CD4-positive, alpha-beta T cell treated with Interleukin-2 at 100 ng/mL for 4 hours (primary cell): ENCODE measurements around the gene HK3.

Experiments
- DNase-seq: peaks from one replicate; pipeline ENCODE4 v3.0.0-alpha.2; 2020; ENCODE audit warnings: low spot score

Gene HK3

GRCh38 chr5:176868731-176869130, 30.4 kb downstream of the HK3 start:
- DNase-seq, result no peak

- DNase-seq, result no peak
Observed at GRCh38 chr5:176868126-176868525, 31.0 kb downstream of the HK3 start.

- DNase-seq, result no peak
Observed at GRCh38 chr5:176866707-176867310, 32.3 kb downstream of the HK3 start.

- no peak for DNase-seq
Observed at GRCh38 chr5:176865964-176866363, 33.2 kb downstream of the HK3 start.

GRCh38 chr5:176864755-176865154, 34.4 kb downstream of the HK3 start:
- DNase-seq, result no peak

DNA sequence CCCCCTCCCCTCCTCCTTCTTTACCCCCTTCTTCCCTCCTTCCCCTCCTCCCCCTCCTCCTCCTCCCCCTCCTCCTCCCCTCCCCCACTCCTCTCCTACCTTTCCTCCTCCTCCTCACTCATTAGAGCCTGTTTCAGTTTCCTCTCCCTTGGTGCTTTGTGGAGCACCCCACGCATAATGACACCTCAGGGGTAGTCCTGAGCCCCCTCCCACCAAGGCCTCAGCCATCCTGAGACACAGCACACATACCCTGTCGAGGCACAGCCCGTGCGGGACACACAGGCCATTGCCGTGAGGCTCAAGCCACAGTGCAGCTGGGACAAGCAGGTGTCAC, 35.4 kb downstream of the HK3 start:
- no peak for DNase-seq

- DNase-seq, result no peak
Observed at GRCh38 chr5:176863041-176863764, 35.9 kb downstream of the HK3 start.

DNA sequence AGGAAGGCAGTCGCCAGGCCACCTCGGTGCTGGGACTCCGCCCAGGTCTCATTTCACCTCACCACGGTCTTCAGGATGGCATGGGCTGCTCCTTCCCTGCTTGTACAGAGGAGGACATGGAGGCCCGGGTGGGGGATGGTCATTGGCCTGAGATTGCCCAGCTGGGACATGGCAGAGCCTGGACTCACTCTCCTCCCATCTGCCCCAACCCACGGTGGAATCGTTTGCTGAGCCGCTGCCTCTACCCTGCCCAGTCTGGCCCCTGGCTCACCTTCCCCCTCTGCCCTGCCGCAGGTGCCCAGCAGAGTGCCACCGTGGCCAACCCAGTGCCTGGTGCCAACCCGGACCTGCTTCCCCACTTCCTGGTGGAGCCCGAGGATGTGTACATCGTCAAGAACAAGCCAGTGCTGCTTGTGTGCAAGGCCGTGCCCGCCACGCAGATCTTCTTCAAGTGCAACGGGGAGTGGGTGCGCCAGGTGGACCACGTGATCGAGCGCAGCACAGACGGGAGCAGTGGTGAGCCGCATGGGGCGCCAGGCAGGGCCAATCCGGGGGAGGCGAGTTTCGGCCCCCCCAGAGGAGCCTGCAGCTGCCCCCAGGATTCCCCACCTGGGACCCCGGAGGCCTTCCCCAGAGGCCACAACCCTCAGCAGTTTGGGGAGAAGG, 36.7 kb downstream of the HK3 start:
- no peak for DNase-seq

GRCh38 chr5:176861276-176861675, 37.9 kb downstream of the HK3 start:
- DNase-seq, result no peak

DNA sequence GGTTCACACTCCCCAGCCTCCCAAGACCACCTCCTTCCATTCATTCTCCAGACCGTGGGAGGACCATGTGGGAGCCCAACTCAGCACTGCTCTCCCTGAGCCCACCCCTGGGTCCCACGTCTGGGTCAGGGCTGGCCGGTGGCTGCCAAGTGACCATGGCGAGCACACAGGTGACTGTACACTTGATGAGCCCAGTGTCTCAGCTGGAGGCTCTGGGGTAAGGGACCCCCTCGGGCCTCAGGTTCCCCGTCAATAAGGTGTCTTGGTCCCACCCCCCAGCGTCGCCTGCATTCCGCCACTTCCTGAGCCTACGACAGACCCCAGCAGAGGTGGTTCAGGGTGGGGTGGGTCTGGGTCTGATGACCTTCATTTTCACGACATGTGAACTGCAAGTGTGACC, 38.8 kb downstream of the HK3 start:
- DNase-seq, result no peak

- no peak for DNase-seq
Observed at GRCh38 chr5:176859916-176860315, 39.2 kb downstream of the HK3 start.

DNA sequence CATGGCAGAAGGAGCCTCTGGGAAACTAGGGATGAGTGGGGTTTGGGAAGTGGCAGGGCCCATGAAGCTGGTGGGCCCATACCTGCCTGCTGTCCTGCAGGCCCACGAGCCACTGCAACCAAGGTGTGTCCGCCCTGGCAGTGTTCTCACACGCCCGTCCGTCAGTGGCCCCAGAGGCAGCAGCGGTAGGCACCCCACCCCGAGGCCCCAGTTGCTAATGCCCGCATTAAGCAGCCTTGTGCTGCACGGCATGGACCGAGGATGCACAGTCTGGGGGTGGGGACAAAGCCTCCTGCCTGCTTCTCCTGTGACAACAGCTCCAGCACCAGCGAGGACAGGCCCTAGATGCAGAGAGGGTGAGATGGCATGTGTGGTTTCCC, 41.3 kb downstream of the HK3 start:
- DNase-seq, result no peak

- DNase-seq, result no peak
Observed at GRCh38 chr5:176857216-176857893, 41.8 kb downstream of the HK3 start.

DNA sequence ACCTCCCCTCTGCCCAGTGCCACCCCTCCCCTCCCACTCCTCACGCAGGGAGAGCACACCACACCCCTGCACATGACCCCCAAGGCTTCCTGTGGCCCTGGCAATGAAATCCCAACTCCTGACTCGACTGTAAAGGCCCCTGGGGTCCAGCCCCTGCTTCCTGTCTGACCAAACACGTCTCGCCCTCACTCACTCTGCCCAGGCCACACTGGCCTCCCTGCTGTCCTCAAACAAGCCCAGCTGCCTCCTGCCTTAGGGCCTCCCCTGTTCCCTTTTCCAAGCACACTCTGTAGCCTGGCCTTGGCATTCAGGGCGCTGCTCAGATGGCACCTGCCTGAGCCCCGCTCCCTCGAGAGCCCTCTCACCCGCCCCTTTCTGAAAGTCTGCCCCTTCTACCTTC, 42.4 kb downstream of the HK3 start:
- DNase-seq, result no peak

DNA sequence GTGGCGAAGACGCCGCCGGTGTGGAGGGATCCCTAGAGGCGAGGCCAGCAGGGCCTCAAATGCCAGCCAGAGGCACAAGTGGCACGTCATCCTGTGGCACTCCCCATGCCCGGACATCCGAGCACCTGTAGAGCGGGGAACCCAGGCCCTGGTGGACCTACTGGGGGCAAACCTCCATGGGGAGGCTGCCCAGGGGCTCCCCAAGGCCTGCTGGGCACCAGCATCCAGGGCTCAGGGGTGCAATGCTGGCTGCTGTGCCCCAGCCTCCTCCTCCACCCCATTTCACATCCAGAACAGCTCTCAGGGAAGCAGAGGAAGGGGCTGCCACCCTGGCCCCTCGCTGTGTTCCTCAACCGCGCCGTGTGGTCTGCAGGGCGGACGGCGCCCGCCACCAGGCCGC, 43.5 kb downstream of the HK3 start:
- no peak for DNase-seq

DNA sequence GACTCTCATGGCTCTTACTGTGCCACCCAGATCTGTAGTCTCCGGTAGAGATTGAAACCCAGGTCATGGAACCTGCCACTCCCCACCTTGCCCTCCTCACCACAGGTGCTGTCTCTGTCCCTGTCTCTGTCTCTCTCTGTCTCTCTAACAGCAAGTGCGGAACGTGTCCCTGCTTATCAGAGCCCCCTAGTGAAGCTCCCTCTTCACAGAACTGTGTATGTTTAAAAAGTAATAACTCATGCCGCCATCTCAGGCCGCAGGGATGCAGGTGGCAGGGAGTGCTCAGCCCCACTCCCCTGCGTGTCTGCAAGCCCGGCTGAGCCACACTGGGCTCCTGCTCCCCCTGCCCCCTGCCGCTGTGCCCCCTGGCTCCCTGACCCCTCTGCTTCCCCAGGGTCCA, 45.0 kb downstream of the HK3 start:
- DNase-seq, result no peak

DNA sequence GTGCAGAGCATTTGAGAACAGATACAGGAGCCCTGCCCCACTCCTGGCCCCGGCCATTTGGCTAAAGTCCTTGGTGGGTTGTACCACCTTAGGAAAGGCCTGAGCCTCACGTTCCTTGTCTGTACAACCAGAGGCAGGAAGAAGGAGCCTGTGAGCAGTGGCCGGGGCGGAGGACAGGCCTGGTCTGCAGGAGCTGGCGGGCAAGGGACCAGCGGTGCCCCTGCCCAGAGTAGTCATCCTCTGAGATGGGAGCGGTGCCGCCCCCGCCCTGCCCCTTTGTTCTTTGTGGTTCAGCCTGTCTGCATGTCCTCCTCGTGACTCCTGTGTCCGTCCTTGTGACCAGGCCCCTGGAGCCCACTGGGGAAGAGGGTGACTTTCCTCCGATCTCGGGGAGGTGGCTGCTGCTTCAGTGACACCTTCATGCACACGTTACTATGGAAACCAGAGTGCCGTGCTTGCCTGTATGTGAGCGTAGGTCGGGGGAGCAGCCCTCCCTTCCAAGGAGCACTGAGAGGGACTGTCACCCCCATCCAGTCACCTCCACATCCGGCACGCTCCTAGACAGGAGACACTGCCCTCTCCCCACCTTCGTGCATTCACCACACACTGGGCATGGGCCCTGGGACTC, 45.9 kb downstream of the HK3 start:
- DNase-seq, result no peak

DNA sequence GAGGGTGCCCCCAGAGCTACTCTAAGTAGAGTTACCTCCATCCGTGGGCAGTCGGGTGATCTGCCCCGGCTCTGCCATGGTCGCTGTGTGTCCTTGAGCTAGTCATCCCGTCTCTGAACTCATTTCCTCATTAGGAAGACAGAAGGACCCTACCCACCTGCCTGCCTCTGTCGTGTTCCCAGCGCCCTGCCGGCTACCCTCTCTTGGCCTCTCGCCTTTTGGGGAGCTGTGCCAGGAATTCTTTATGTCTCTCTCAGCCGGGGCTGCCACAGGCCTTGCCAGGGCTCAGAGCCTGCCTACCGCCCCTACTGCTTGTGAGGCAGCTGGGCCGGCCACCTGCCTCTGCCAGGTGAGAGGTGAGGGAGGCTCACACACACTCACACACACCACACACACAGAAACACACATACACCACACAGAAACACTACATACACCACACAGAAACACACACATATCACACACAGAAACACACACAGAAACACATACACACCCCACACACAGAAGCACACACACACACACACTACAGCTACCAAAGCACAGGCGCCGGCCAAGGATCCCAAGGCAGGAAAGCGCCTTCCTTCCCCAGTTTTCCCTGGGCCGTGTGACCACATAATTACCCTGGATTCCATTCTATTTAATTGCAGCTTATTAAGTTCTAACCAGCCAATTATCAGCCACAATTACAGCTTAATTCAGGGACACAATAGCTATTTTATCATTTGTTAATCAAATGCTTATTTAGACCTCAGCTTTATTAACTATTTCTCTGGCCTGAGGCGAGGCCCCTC, 47.1 kb downstream of the HK3 start:
- DNase-seq, result no peak

GRCh38 chr5:176851380-176851779, 47.8 kb downstream of the HK3 start:
- DNase-seq, result no peak

DNA sequence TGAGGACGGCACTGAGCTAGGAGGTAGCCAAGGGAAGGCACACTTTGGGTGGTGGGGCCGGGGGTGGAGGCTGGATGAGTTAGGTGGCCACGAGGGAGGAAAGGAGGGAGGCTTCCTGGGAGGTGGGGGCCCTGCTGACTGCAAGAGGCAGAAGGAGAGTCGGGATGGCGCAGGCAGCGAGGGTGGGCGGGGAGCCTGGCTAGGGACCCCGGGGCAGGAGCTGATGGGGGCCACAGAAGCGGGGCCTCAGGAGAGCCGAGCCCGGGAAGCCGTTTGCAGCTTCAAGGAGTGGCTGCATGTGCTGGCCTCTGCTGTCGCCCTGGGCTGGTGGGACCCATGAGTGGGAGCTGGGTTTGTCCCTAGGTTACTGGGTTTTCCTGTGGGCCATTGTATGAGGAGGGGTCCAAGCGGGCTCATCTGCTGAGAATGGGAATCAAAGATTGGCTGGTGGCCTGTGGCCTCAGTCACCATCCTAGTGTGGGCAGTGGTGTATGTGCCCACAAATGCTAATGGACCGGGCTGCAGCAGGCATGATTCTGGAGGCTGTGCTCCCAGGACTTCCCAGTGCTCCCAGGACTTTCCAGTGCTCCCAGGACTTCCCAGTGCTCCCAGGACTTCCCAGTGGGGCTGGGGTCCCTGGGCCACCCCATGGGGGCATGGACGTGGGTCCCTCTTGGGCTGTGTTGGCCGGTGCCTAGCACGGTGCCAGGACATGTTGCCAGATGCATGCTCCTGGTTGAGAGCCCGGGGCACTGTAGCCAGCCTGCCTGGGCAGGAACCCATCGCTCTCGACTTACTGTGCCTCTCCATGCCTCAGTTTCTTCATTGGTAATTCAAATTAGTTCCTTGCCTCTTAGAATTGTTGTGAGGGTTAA, 48.5 kb downstream of the HK3 start:
- DNase-seq, result no peak
